CD4-positive, alpha-beta T cell treated with Interleukin-15 for 1 hour (primary cell): ENCODE results near the gene SUMO4.

Experiments used
- DNase-seq: peaks from one replicate; pipeline ENCODE4 v3.0.0-alpha.2; 2020

Gene SUMO4

GRCh38 chr6:149400050-149400449 is at the start of gene SUMO4:
SUMO4 (plus strand) TSS chr6:149400262; CDS start chr6:149400392, 130 bp downstream.
- no peak for DNase-seq

- DNase-seq, result no peak
Observed at GRCh38 chr6:149354009-149354408, 46.1 kb upstream of the SUMO4 start.

- no peak for DNase-seq
Observed at GRCh38 chr6:149356081-149356750, 43.8 kb upstream of the SUMO4 start.

GRCh38 chr6:149357726-149358538 is 42.1 kb upstream of the SUMO4 start:
- DNase-seq, result no peak

GRCh38 chr6:149359440-149359839 is 40.6 kb upstream of the SUMO4 start:
- DNase-seq, result no peak

GRCh38 chr6:149360536-149360935 is 39.5 kb upstream of the SUMO4 start:
- no peak for DNase-seq

GRCh38 chr6:149362289-149362688 is 37.8 kb upstream of the SUMO4 start:
- no peak for DNase-seq

GRCh38 chr6:149363154-149363553 is 36.9 kb upstream of the SUMO4 start:
- DNase-seq, result no peak

GRCh38 chr6:149364557-149364956 is 35.5 kb upstream of the SUMO4 start:
- DNase-seq, result no peak

GRCh38 chr6:149365197-149365596 is 34.9 kb upstream of the SUMO4 start:
- no peak for DNase-seq

- no peak for DNase-seq
Observed at GRCh38 chr6:149366267-149366921, 33.7 kb upstream of the SUMO4 start.

GRCh38 chr6:149368065-149368464 is 32.0 kb upstream of the SUMO4 start:
- DNase-seq, result no peak

GRCh38 chr6:149371154-149371553 is 28.9 kb upstream of the SUMO4 start:
- DNase-seq, result no peak

- DNase-seq, result no peak
Observed at GRCh38 chr6:149372062-149372461, 28.0 kb upstream of the SUMO4 start.

- DNase-seq, result no peak
Observed at GRCh38 chr6:149373511-149373910, 26.6 kb upstream of the SUMO4 start.

GRCh38 chr6:149379977-149380376 is 20.1 kb upstream of the SUMO4 start:
- no peak for DNase-seq

GRCh38 chr6:149380523-149380922 is 19.5 kb upstream of the SUMO4 start:
- DNase-seq, result no peak

GRCh38 chr6:149383371-149383770 is 16.7 kb upstream of the SUMO4 start:
- DNase-seq, result no peak

GRCh38 chr6:149384464-149384863 is 15.6 kb upstream of the SUMO4 start:
- DNase-seq, result no peak

- DNase-seq, result no peak
Observed at GRCh38 chr6:149385998-149386646, 13.9 kb upstream of the SUMO4 start.

GRCh38 chr6:149387779-149388512 is 12.1 kb upstream of the SUMO4 start:
- no peak for DNase-seq

- no peak for DNase-seq
Observed at GRCh38 chr6:149389509-149390297, 10.4 kb upstream of the SUMO4 start.
